RWPE2 (cell line): ENCODE data around the gene NRDC.

Source experiments
- ATAC-seq: fragments of 200-7000 bp; cut with Tn5 transposase; 3 replicates; pipeline ENCODE4 v1.9.1; 2021; ENCODE audit warnings: low read depth
- DNase-seq: peaks from one replicate; pipeline ENCODE4 v3.0.0-alpha.2; 2020; ENCODE audit warnings: low spot score
- H3K27ac ChIP-seq: fragments of 450-650 bp; 2 replicates; pipeline ENCODE4 v1.5.1; 2017; ENCODE audit warnings: mild to moderate bottlenecking; ENCODE audit not compliant: poor library complexity, severe bottlenecking
- H3K27me3 ChIP-seq: fragments of 250-450 bp; sonication (Bioruptor Pico); 2 replicates; pipeline ENCODE4 v1.5.1; 2021; ENCODE audit warnings: mild to moderate bottlenecking, moderate library complexity; ENCODE audit not compliant: insufficient read depth, poor library complexity, severe bottlenecking
- H3K36me3 ChIP-seq: fragments of 250-450 bp; sonication (Bioruptor Pico); 2 replicates; pipeline ENCODE4 v1.5.1; 2020; ENCODE audit warnings: low read depth, mild to moderate bottlenecking, moderate library complexity
- H3K4me1 ChIP-seq: fragments of 250-450 bp; sonication (Bioruptor Pico); 2 replicates; pipeline ENCODE4 v1.5.1; 2021; ENCODE audit warnings: mild to moderate bottlenecking, moderate library complexity; ENCODE audit not compliant: insufficient read depth, poor library complexity, severe bottlenecking
- H3K4me3 ChIP-seq: fragments of 250-450 bp; sonication (Bioruptor Pico); 2 replicates; pipeline ENCODE4 v1.5.1; 2021; ENCODE audit warnings: mild to moderate bottlenecking, moderate library complexity; ENCODE audit not compliant: severe bottlenecking
- H3K9me3 ChIP-seq: fragments of 250-450 bp; sonication (Bioruptor Pico); 2 replicates; pipeline ENCODE4 v1.5.1; 2021; ENCODE audit warnings: mild to moderate bottlenecking, moderate library complexity; ENCODE audit not compliant: severe bottlenecking
- TF ChIP-seq, protein P1 (sequence below): fragments of 450-650 bp; IDR thresholded peaks from one replicate; pipeline ENCODE4 v1.5.1; 2017; ENCODE audit warnings: mild to moderate bottlenecking, moderate library complexity; ENCODE audit not compliant: poor library complexity, severe bottlenecking

The NRDC gene

DNA sequence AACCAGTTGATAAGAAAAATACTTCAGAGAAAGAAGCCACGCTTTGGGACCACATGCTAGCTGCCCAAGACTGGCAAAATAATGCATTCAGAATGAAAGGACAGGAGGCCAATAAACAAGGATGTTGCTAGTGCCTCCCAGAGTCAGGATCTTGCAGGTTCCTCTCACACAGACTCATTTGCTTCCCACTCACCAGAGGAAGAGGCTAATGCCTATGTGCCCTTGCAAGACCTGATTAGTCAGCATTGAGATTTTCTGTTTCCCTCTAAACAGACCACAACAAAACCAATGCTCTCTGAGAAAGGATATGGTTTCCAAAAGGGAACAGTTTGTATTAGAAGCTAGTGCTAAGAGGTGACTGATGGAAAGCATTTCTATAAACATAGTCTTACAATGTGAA lies 85.7 kb downstream of the NRDC start:
- H3K4me1 ChIP-seq, result no peaks in the 10 kb centered on the region
- no peak overlapping the region for H3K4me3 ChIP-seq
- peaks cover 88% of the 10 kb centered on the region for H3K36me3 ChIP-seq
- H3K27ac ChIP-seq, result no peak overlapping the region
- ATAC-seq, result 0 out of 3 replicates have a peak, but pooled peaks have one; percentile 17
- H3K27me3 ChIP-seq, result no peaks in the 10 kb centered on the region
- no peak for DNase-seq
- TF ChIP-seq, protein P1, sequence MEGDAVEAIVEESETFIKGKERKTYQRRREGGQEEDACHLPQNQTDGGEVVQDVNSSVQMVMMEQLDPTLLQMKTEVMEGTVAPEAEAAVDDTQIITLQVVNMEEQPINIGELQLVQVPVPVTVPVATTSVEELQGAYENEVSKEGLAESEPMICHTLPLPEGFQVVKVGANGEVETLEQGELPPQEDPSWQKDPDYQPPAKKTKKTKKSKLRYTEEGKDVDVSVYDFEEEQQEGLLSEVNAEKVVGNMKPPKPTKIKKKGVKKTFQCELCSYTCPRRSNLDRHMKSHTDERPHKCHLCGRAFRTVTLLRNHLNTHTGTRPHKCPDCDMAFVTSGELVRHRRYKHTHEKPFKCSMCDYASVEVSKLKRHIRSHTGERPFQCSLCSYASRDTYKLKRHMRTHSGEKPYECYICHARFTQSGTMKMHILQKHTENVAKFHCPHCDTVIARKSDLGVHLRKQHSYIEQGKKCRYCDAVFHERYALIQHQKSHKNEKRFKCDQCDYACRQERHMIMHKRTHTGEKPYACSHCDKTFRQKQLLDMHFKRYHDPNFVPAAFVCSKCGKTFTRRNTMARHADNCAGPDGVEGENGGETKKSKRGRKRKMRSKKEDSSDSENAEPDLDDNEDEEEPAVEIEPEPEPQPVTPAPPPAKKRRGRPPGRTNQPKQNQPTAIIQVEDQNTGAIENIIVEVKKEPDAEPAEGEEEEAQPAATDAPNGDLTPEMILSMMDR, result no peak
- no peaks in the 10 kb centered on the region for H3K9me3 ChIP-seq

GRCh38 chr1:51791888-51792287 lies 86.6 kb downstream of the NRDC start:
- TF ChIP-seq, protein P1, result no peak
- no peak for DNase-seq
- Histone ChIP-seq H3K4me1 (no peaks in the 10 kb centered on the region), H3K4me3 (no peak overlapping the region), H3K36me3 (peaks cover 88% of the 10 kb centered on the region), H3K27me3 (no peaks in the 10 kb centered on the region), H3K9me3 (no peaks in the 10 kb centered on the region), H3K27ac (no peak overlapping the region)
- ATAC-seq, result 0 out of 3 replicates have a peak, but pooled peaks have one; percentile 5

DNA sequence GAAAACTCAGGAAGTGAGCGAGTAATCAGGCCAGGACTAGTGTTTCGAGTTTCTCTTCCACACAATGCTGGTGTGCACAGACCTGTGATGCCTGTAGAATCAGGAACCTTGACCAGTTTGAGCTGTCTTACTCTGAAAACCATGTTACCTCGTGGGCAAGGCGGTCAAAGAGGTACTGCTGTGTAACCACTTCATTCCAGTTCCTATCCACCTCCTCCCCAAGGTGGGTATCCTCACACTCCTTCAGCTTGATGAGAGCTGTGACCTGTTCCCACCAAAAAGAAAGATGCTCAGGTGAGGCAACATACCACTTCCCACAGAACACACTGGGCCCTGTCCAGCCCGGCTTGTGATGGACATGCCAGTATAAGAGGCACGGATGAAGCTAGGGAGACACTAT lies 88.1 kb downstream of the NRDC start:
- Histone ChIP-seq H3K27ac (no peak overlapping the region), H3K36me3 (peaks cover 100% of the 10 kb centered on the region), H3K27me3 (no peaks in the 10 kb centered on the region), H3K4me1 (no peaks in the 10 kb centered on the region), H3K9me3 (no peaks in the 10 kb centered on the region), H3K4me3 (no peak overlapping the region)
- DNase-seq, result no peak
- TF ChIP-seq, protein P1, result no peak
- ATAC-seq, result no peak

DNA sequence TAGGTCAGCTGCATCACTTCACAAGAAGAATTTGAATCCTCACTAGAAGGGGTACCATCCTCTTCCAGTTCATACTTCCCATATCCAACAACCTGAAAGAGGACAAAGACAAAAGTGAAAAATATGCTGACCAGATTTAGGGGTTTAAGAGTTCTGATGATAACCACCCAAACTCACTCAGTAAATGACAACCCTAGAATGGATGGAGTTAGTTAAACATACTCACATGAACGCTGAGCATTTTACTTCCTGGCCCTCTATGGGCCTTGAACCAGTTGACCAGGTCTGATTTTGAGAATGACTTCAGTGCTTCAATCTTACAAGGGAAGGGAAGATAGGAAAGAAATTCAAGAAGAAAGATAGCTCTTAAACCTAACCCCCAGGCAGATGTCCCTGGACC lies 89.2 kb downstream of the NRDC start:
- no peak overlapping the region for H3K4me3 ChIP-seq
- no peaks in the 10 kb centered on the region for H3K4me1 ChIP-seq
- no peaks in the 10 kb centered on the region for H3K9me3 ChIP-seq
- ATAC-seq (no peak), DNase-seq (no peak)
- H3K36me3 ChIP-seq, result peaks cover 100% of the 10 kb centered on the region
- TF ChIP-seq, protein P1, result no peak
- no peaks in the 10 kb centered on the region for H3K27me3 ChIP-seq
- no peak overlapping the region for H3K27ac ChIP-seq

DNA sequence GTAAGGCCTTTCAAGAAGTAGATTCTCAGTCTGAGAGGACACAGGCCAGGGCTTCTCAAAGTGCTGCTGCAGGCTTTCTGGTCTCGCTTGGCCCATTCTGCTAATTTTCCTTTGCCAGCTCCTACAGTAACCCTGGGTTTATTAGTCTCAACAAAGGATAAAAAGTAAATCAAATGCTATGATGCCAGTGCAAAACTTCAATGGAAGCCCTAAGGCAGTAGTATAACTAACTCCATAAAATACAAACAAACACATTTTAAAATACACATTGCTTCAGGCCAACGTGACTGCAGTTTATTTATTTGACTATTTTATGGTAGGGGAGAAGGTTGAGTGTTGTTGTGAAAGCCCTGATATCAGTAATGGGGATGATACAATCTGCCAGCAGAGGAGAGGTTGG lies 89.6 kb downstream of the NRDC start:
- Histone ChIP-seq H3K9me3 (no peaks in the 10 kb centered on the region), H3K27ac (no peak overlapping the region), H3K27me3 (no peaks in the 10 kb centered on the region), H3K36me3 (peaks cover 100% of the 10 kb centered on the region), H3K4me3 (no peak overlapping the region), H3K4me1 (no peaks in the 10 kb centered on the region)
- no peak for ATAC-seq
- DNase-seq, result no peak
- TF ChIP-seq, protein P1, result no peak
